Measurements from ENCODE around the gene LIPC. TPM values are rescaled to one million over a fixed set of nuclear protein-coding genes. Genes with fewer than 3 reads are reported as not detected.

The LIPC gene
- total RNA-seq, 1 donor from 2014 or later = not detected

- Mint-ChIP-seq H3K9me3 (no peaks in the 10 kb centered on the region), H3K27me3 (ENCODE audit: low read depth) (no peaks in the 10 kb centered on the region), H3K4me3 (no peak overlapping the region), H3K4me1 (peaks cover 18% of the 10 kb centered on the region), H3K36me3 (no peaks in the 10 kb centered on the region), H3K27ac (no peak overlapping the region)
- no peak for TF ChIP-seq CTCF (IDR thresholded peaks at IDR 0.05; ENCODE audit: unreplicated experiment)
- no peak for DNase-seq (ENCODE audit: low spot score in 2 of 2, unreplicated experiment in 2 of 2)
These were observed 64.2 kb downstream of the LIPC start for GRCh38 chr15:58495891-58496408.

GRCh38 chr15:58497046-58497785, 65.4 kb downstream of the LIPC start:
- Mint-ChIP-seq H3K36me3 (no peaks in the 10 kb centered on the region), H3K4me3 (no peak overlapping the region), H3K27me3 (ENCODE audit: low read depth) (no peaks in the 10 kb centered on the region), H3K4me1 (peaks cover 31% of the 10 kb centered on the region), H3K9me3 (no peaks in the 10 kb centered on the region), H3K27ac (no peak overlapping the region)
- DNase-seq (ENCODE audit: low spot score in 2 of 2, unreplicated experiment in 2 of 2) = no peak
- TF ChIP-seq CTCF (IDR thresholded peaks at IDR 0.05; ENCODE audit: unreplicated experiment) = no peak

- DNase-seq (ENCODE audit: low spot score in 2 of 2, unreplicated experiment in 2 of 2) = no peak
- Mint-ChIP-seq H3K36me3 (no peaks in the 10 kb centered on the region), H3K4me3 (no peak overlapping the region), H3K9me3 (no peaks in the 10 kb centered on the region), H3K4me1 (peaks cover 30% of the 10 kb centered on the region), H3K27ac (no peak overlapping the region), H3K27me3 (ENCODE audit: low read depth) (no peaks in the 10 kb centered on the region)
- no peak for TF ChIP-seq CTCF (IDR thresholded peaks at IDR 0.05; ENCODE audit: unreplicated experiment)
These were observed 67.2 kb downstream of the LIPC start for GRCh38 chr15:58498821-58499580.

GRCh38 chr15:58501006-58501405, 69.2 kb downstream of the LIPC start:
- H3K27ac Mint-ChIP-seq = peak overlapping the region; percentile 41
- H3K36me3 Mint-ChIP-seq = no peaks in the 10 kb centered on the region
- no peak for DNase-seq (ENCODE audit: low spot score in 2 of 2, unreplicated experiment in 2 of 2)
- TF ChIP-seq CTCF (IDR thresholded peaks at IDR 0.05; ENCODE audit: unreplicated experiment) = no peak
- H3K9me3 Mint-ChIP-seq = no peaks in the 10 kb centered on the region
- no peaks in the 10 kb centered on the region for H3K27me3 Mint-ChIP-seq (ENCODE audit: low read depth)
- peaks cover 30% of the 10 kb centered on the region for H3K4me1 Mint-ChIP-seq
- H3K4me3 Mint-ChIP-seq = no peak overlapping the region

- Mint-ChIP-seq H3K9me3 (no peaks in the 10 kb centered on the region), H3K36me3 (no peaks in the 10 kb centered on the region), H3K27ac (peak overlapping the region; percentile 44), H3K4me1 (peaks cover 26% of the 10 kb centered on the region), H3K4me3 (no peak overlapping the region), H3K27me3 (ENCODE audit: low read depth) (no peaks in the 10 kb centered on the region)
- TF ChIP-seq CTCF (IDR thresholded peaks at IDR 0.05; ENCODE audit: unreplicated experiment) = no peak
- no peak for DNase-seq (ENCODE audit: low spot score in 2 of 2, unreplicated experiment in 2 of 2)
These were observed 69.9 kb downstream of the LIPC start for GRCh38 chr15:58501636-58502188.

Measured in mesothelial cell of epicardium (in vitro differentiated cells).